Activated effector memory CD4-positive, alpha-beta T cell treated with Interleukin-2 at 50 U/mL for 16 hours (primary cell): Measurements from ENCODE around the gene GDI1.

Experiments
- DNase-seq: peaks from one replicate; pipeline ENCODE4 v3.0.0-alpha.2; 2020

Gene GDI1

DNA sequence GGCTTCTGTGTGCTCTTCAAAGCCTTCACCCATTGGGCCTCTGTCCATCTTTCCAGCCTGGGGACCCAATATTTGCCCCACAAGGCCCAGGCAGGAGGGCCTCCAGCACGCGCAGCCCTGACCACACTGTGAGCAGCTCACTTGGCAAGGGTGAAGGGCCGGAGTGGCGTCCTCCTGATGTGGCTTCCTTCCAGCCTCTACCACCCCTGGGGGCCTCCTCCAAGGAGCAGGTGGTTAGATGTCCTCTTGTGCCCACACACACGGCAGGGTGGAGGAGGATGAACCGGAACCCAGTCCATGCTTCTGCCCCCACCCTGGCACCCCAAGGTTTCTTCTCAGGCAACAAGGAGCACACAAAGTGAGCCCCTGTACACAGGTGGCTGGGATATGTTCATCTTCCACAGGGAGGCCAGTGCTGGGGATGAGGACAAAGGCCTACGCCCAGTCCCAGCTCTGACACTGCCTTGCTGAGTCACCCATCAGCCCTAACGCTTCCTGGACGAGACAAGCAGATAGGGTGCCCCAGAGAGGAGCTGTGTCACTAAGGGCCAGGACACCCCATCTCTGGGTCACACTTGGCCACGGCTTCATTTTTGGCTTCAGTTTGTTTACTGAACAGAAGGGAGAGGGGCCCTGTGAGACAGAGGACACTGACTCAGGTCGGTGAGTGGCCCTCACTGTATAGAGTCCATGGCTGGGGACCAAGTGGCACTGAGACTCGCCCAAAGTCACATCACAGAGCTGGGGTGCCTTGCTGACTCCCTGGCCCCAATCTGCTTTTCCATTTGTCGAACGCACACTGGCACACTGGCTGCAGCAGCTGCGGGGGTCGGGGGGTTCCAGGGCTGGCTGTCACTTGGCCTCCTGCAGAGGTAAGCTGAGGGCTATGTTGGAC is 47.5 kb downstream of the GDI1 start:
- no peak for DNase-seq

DNA sequence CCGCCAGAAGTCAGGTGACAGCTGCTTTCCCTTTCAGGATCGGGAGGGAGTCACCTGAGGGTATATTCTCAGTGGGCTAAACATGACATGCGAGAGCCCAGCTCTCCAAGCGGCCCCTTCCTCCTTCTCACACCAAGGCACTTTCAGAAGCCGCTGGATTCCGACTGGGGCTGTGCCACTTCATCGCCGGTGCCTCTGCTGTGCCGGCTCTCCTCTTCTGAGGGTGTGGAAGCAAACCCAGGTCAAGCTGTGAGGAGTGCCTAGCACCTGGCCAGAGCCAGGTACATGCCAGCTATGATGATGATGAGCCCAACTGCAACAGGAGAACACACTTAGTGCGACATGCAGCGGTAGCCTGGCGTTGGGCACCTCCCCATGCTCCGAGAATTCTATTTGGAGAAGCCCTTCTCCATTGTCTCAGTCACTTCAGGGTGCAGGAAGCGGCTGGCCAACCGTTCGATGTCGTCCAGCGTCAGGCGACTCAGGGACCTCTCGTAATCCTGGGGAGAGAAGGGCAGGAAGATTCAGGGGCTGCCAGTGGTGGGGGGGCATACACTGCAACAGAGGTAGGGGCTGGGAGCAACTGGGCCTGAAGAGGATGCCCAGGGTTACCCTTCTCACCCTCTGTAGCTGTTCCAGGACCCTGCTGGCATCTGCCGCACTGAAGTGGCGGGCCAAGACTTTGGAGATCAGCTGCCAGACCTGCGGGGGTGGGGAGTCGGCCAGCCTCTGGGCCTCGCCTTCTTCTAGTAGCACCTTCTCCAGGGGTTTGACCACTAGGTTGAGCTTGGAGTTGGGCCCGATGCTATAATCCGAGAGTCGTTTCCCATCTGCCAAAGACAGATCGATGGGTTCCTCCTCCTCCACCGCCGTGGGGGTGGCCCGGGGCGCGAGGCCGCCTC is 48.4 kb downstream of the GDI1 start:
- no peak for DNase-seq

DNA sequence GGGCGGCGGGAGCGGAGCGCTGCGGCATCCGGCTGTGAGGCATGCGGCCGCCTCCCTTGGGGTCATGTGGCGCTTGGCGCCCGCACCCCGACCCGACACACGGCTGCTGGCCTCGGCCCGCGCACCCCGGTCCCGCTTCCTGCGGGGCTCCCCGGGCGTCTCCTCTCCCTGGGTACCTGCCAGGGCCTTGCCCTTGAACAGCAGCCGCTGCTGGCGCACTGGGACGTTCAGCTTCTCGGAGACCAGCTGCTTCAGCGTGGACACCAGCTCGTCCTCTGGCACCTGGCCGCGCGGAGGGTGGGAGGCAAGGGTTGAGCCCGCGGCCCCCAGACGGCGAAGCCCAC is 49.1 kb downstream of the GDI1 start:
- peak; percentile 20 for DNase-seq

DNA sequence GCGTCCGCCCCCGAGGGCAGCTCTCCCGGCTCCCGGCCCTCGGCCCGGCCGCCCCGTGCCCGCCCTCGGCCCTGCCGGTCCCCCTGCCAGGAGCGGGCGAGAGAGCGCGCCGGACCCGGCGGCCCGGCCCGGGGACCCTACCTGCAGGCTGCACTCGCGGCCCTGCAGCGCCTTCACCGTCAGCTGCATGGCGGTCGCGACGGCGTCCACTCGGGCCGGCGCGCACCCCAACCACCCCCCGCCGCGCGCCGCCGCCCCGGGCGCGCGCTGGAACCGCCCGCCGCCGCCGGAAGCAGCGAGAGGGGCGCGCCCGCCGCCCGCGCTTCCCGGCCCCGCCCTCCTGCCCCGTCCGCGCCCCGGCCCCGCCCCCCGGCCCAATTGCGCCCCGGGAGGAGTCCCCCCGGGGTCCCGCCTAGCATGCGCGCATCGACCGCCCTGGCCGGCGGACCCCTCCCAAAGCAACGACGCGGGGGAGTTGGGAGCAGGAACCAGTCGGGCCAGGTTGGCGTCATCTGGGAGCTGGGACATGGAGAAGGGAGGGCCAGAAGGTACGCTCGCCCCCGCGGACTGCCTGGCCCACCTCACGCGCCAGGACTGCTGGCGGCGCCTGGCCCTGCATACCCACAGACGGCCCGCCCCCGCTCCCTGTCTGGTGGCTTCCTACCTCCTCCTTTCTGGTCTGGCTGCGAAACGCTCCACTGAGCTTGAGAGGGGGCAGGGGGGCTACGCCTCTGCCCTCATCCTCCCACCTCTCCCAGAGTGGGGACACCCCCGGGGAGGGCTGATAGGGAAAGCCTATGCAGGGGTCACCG is 49.6 kb downstream of the GDI1 start, which contains the start of gene UBL4A:
TSS of gene UBL4A (minus strand) at position 220 of the 812 bp plus-strand sequence. CDS start at position 189, 31 bp downstream.
- DNase-seq = peak; percentile 46

DNA sequence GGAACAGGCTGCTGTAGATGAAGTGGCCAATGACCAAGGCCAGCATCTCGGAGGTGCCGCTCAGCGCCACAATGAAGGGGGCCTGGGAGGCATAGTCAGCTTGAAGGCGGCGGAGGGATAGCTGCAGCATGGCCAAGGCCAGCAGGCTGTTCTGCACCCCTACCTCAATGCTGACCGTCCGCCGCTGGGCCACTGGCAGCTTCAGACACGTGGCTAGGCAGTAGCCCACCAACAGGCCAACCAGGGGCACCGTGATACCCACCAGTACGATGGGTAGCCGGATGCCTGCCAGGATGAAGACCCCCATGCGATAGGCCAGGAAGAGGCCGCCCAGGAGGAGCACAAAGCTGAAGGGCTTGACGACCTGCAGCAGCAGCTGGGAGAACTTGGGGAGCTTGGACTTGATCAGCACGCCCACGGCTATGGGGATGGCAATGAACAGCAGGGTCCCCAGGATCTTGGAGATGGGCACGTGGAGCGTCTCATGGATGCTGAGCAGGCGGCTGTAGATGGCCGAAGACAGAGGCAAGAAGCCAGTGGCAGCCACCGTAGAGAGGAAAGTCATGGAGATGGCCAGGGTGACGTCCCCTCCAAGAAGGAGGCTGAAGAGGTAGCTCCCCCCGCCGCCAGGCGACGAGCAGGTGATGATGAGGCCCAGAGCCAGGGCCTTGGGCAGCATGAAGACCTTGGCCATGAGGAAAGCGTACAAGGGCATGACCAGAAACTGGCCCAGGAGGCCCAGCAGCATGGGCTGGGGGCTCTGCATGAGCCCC is 50.8 kb downstream of the GDI1 start:
- no peak for DNase-seq

DNA sequence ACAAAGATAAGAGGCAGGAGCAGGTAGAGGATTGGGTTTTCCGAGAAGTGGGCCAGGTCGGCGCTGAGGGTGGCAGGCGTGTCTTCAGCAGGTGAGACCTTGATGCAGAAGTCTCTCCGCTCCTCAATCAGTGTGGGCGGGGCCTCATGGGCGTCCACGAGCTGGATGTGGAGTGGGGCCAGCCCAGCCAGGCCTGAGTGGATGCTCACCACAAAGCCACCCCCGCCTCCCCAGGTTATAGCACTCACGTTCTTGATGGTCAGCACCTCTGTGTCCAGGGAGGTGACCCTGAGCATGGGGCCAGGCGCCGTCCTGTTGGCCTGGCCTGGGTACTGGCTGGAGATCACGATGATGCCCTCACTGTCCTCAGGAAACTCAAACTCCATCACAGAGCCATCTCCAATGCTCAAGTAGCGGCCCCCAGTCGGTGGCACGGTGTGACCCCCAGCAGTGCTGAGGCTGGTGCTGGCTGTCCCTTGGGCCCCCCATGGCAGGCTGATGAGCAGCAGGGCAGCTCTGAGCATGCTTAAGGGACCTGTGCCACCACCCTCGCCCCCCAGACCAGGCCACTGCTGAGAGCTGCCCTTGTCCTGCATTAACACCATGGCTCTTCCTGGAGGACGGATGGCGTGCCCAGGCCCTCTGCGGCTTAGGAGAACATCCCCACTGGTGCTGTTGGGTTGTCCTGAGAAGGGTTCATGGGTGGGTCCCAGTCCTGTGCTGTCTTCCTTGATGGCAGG is 51.6 kb downstream of the GDI1 start:
- no peak for DNase-seq

DNA sequence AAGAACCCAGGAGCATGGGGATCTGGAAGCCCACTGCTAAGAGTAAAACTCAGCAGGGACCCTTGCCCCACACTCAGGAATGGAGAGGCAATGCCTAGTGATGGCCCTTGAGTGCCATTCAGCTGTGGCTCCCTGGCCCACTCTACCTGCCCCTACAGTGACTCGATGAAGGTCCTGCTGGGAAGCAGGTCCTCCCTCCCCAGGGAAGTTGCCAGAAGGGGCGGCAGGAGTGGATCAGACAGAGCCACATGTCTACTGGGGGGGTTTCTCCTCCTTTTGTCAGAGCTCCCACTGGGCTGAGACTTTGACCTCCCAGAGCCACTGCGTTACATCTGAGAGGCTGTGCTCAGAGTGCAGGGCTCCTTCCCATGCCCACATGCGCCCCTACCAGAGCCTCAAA is 52.2 kb downstream of the GDI1 start:
- no peak for DNase-seq

DNA sequence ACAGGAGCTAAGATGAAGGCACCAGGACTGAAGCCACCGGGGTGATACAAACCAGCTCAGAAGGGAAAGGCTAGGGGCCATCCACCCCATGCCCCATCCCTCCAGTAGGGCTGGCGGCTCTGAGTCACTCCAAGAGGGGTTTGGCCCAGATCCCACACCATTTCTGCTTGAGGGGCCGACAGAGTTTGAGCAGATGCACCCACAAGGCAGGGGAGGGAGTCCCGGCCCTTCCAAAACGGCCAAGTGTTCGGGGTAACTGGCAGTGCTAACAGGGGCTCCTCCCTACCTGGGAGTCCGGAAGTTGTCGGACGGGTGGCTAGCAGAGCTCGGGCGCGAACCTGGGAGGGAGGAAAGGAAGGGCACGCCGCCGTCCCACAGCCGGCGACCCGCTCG is 53.1 kb downstream of the GDI1 start:
- no peak for DNase-seq

DNA sequence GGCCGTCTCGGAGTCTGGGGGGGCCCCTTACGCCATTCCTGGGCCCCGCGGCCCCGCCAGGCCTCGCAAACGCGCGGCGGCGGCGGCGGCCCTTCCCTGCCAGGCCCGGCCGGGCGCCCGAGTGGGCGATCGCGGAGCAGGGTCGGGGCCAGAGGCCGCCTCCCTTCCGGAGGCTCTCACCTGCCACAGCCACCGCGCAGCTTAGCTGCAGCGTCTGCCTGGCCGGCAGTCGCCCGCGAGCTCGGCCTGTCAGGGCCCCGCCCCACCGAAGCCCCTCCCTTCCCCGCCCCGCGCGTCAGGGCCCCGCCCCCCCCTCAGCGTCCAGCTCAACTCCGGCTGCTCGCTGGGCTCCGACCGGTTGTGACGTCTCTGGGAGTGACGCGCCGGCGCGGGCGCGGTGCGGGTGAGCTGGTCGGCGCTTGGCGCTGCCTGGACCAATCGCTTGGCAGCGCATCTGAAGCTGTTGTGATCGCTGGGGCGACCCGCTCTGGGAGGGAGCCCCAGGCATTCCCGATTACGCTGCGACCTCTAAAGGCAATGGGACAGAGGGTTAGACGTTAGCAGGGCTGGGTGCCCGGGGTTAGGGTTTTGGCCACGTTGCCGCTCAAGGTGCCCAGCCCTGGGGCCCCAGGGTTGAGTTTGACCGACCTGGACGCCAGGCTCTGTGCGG is 53.6 kb downstream of the GDI1 start, which contains the start of gene SLC10A3:
TSS of gene SLC10A3 (minus strand) at position 216 of the 670 bp plus-strand sequence. CDS start 1,689 bp downstream, outside the sequence.
- peak; percentile 84 for DNase-seq
